OCI-LY3 (cell line): ENCODE measurements around the gene CELF4.

ENCODE experiments used
- H2AFZ ChIP-seq: fragments of 200-600, 300-600 bp; shearing (Covaris generic); 2 replicates; pipeline ENCODE4 v1.6.0; 2014; ENCODE audit warnings: antibody characterized with exemption, low read depth, low read length
- H3K27ac ChIP-seq: fragments of 200-600, 300-600 bp; sonication (generic); 2 replicates; pipeline ENCODE4 v1.5.1; 2014; ENCODE audit warnings: mild to moderate bottlenecking, low read length, moderate library complexity, mixed read lengths
- H3K27me3 ChIP-seq: fragments of 200-600, 300-600 bp; sonication (generic); 2 replicates; pipeline ENCODE4 v1.6.1; 2014; ENCODE audit warnings: low read depth, low read length, mixed read lengths
- H3K36me3 ChIP-seq: fragments of 200-600, 300-600 bp; sonication (generic); replicated peaks from 2 replicates; pipeline ENCODE3; 2014; ENCODE audit warnings: low read depth, low read length, mixed read lengths
- H3K4me1 ChIP-seq: fragments of 300-600, 200-600 bp; sonication (generic); 2 replicates; pipeline ENCODE4 v1.6.1; 2014; ENCODE audit warnings: low read length, mixed read lengths
- H3K4me2 ChIP-seq: fragments of 200-600, 300-600 bp; sonication (generic); 2 replicates; pipeline ENCODE4 v1.6.1; 2014; ENCODE audit warnings: low read length, mixed read lengths
- H3K4me3 ChIP-seq: fragments of 300-600, 200-600 bp; sonication (generic); 2 replicates; pipeline ENCODE4 v1.5.1; 2014; ENCODE audit warnings: antibody characterized with exemption, mild to moderate bottlenecking, low read length, moderate library complexity
- H3K79me2 ChIP-seq: fragments of 300-600, 200-600 bp; shearing (Covaris generic); 2 replicates; pipeline ENCODE4 v1.6.1; 2014; ENCODE audit warnings: mild to moderate bottlenecking, low read length, mixed read lengths
- H3K9ac ChIP-seq: fragments of 300-600, 200-600 bp; shearing (Covaris generic); 2 replicates; pipeline ENCODE4 v1.6.0; 2014; ENCODE audit warnings: mild to moderate bottlenecking, low read length, moderate library complexity
- H3K9me3 ChIP-seq: fragments of 200-600, 300-600 bp; shearing (Covaris generic); 2 replicates; pipeline ENCODE4 v1.6.1; 2014; ENCODE audit warnings: low read length, mixed read lengths; ENCODE audit not compliant: insufficient read depth
- H4K20me1 ChIP-seq: fragments of 200-600, 300-600 bp; sonication (generic); 2 replicates; pipeline ENCODE4 v1.6.1; 2016; ENCODE audit warnings: low read length, mixed read lengths; ENCODE audit not compliant: insufficient read depth
- CTCF ChIP-seq: fragments of 200-600, 300-600 bp; sonication (generic); IDR thresholded peaks from 2 replicates; pipeline ENCODE4 v1.5.1; 2014; ENCODE audit warnings: antibody characterized with exemption, low read length, low read depth
- EZH2phosphoT487 ChIP-seq: fragments of 200-600 bp; shearing (Covaris generic); IDR thresholded peaks from 2 replicates; pipeline ENCODE4 v1.6.1; 2018; ENCODE audit warnings: antibody characterized with exemption, mixed run types, low read depth

CELF4 gene

GRCh38 chr18:37238282-37239108 lies 327.1 kb downstream of the CELF4 start:
- Histone ChIP-seq H2AFZ (no peak overlapping the region), H4K20me1 (no peaks in the 10 kb centered on the region), H3K79me2 (no peaks in the 10 kb centered on the region), H3K9ac (no peak overlapping the region), H3K27ac (no peak overlapping the region), H3K9me3 (no peaks in the 10 kb centered on the region), H3K4me3 (no peak overlapping the region), H3K4me2 (no peak overlapping the region), H3K4me1 (no peaks in the 10 kb centered on the region), H3K36me3 (no peaks in the 10 kb centered on the region), H3K27me3 (no peaks in the 10 kb centered on the region)
- TF ChIP-seq EZH2phosphoT487 (no peak), CTCF (no peak)

GRCh38 chr18:37235583-37235982 lies 330.0 kb downstream of the CELF4 start:
- Histone ChIP-seq H3K79me2 (no peaks in the 10 kb centered on the region), H3K27me3 (no peaks in the 10 kb centered on the region), H3K4me1 (no peaks in the 10 kb centered on the region), H3K9ac (no peak overlapping the region), H2AFZ (no peak overlapping the region), H3K4me2 (no peak overlapping the region), H4K20me1 (no peaks in the 10 kb centered on the region), H3K27ac (no peak overlapping the region), H3K36me3 (no peaks in the 10 kb centered on the region), H3K4me3 (no peak overlapping the region), H3K9me3 (no peaks in the 10 kb centered on the region)
- TF ChIP-seq CTCF, result no peak

- Histone ChIP-seq H3K36me3 (no peaks in the 10 kb centered on the region), H3K27ac (no peak overlapping the region), H3K9me3 (no peaks in the 10 kb centered on the region), H2AFZ (no peak overlapping the region), H3K4me2 (no peak overlapping the region), H3K4me1 (peaks cover 2% of the 10 kb centered on the region; the same call in 1 of the 2 replicates), H3K79me2 (no peaks in the 10 kb centered on the region), H3K9ac (no peak overlapping the region), H4K20me1 (no peaks in the 10 kb centered on the region), H3K27me3 (no peaks in the 10 kb centered on the region), H3K4me3 (no peak overlapping the region)
- no peak for TF ChIP-seq EZH2phosphoT487
- TF ChIP-seq CTCF, result no peak
These were observed 334.3 kb downstream of the CELF4 start for GRCh38 chr18:37231251-37231650.

GRCh38 chr18:37230768-37231167 lies 334.8 kb downstream of the CELF4 start:
- Histone ChIP-seq H2AFZ (no peak overlapping the region), H3K27me3 (no peaks in the 10 kb centered on the region), H3K4me1 (peaks cover 2% of the 10 kb centered on the region; the same call in 1 of the 2 replicates), H3K4me2 (no peak overlapping the region), H3K9ac (no peak overlapping the region), H4K20me1 (no peaks in the 10 kb centered on the region), H3K79me2 (no peaks in the 10 kb centered on the region), H3K4me3 (no peak overlapping the region), H3K36me3 (no peaks in the 10 kb centered on the region), H3K27ac (no peak overlapping the region), H3K9me3 (no peaks in the 10 kb centered on the region)
- TF ChIP-seq CTCF (no peak), EZH2phosphoT487 (no peak)
